Upper lobe of left lung (tissue), 4 donors: ENCODE data around the gene TNPO1.

Experiments used
- EP300 ChIP-seq, 4 donors: sonication (generic); formaldehyde crosslinking; IDR thresholded peaks; one replicate each; pipeline ENCODE4 v1.5.1; 2017; ENCODE audit warnings: antibody characterized with exemption in 4 of 4, control low read depth in 2 of 4
- POLR2AphosphoS5 ChIP-seq, 2 donors: sonication (generic); formaldehyde crosslinking; IDR thresholded peaks; one replicate each; pipeline ENCODE4 v1.5.1; 2017; ENCODE audit warnings: antibody characterized with exemption in 2 of 2
- TF ChIP-seq, protein P1 (sequence below), 6 experiments: fragments of 450-650 bp in 4 of 6; fragments of 200-600 bp in 2 of 6; sonication (generic) in 2 of 6; IDR thresholded peaks; one replicate each; pipeline ENCODE4 v1.5.1; 2016 to 2019; ENCODE audit warnings: antibody characterized with exemption in 6 of 6

DNA sequence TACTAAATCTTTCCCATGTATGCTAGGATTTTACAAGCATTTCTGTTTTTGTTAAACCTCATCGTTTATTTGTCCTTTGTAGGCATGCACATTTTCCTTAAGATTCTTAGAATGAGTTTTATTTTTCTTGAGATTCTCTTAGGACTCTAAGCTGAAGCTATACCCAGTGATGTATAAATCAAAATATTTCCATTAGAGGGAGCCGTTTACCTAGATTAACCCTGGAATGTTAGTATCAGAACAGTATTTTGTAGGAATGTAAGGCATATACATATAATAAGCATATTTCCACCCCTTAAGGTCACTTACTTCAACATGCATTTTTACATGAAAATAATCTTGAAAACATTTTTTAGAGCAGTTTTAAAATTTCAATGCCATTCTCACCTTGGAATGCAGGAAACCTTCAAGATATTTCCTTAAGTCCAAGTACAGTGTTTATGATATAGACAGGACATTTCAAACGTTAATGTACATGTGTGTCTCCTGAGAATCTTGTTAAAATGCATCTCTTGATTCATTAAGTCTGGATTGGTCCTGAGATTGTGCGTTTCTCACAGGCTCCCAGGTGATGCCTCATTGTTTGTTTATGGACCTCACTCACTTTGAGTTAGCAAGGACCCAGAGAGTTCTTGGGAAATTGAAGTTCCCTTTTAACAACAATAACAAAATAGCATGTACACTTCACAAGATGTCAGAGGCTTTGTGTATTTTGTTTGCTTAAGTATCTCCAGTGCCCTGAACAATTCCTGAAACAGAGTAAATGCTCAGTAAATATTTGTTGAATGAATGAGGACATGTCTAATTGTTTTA, 104.4 kb downstream of the TNPO1 start:
- TF ChIP-seq, protein P1, sequence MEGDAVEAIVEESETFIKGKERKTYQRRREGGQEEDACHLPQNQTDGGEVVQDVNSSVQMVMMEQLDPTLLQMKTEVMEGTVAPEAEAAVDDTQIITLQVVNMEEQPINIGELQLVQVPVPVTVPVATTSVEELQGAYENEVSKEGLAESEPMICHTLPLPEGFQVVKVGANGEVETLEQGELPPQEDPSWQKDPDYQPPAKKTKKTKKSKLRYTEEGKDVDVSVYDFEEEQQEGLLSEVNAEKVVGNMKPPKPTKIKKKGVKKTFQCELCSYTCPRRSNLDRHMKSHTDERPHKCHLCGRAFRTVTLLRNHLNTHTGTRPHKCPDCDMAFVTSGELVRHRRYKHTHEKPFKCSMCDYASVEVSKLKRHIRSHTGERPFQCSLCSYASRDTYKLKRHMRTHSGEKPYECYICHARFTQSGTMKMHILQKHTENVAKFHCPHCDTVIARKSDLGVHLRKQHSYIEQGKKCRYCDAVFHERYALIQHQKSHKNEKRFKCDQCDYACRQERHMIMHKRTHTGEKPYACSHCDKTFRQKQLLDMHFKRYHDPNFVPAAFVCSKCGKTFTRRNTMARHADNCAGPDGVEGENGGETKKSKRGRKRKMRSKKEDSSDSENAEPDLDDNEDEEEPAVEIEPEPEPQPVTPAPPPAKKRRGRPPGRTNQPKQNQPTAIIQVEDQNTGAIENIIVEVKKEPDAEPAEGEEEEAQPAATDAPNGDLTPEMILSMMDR (IDR thresholded peaks at IDR 0.05) = peak in 2 of 6 experiments; percentile 30 to 50
- TF ChIP-seq EP300 (IDR thresholded peaks at IDR 0.05) = no peak
- TF ChIP-seq POLR2AphosphoS5 (IDR thresholded peaks at IDR 0.05) = no peak
